ENCODE measurements around the gene C1orf115.

GRCh38 chr1:220711056-220711809 lies 21.1 kb downstream of the C1orf115 start:
- TF ChIP-seq CTCF (IDR thresholded peaks at IDR 0.05) (no peak), POLR2AphosphoS5 (IDR thresholded peaks at IDR 0.05) (no peak), POLR2A (IDR thresholded peaks at IDR 0.05; ENCODE audit: low read depth) (no peak), EP300 (IDR thresholded peaks at IDR 0.05) (no peak)

Data from esophagus muscularis mucosa (tissue), 4 donors.